ENCODE results near the gene SNRPD2. TPM values are rescaled to one million over a fixed set of nuclear protein-coding genes. Genes with fewer than 3 reads are reported as not detected.
A peak's percentile ranks its signal among the peaks of the same experiment; 100 is the strongest.

The SNRPD2 gene
- total RNA-seq, 3 donors from 2014 or later (not counting 1 experiment from before 2014, with no cell fraction given) = 212 to 252 (median 241) TPM

GRCh38 chr19:45650722-45651121 is 41.0 kb downstream of the SNRPD2 start:
- Histone ChIP-seq H3K4me3 (ENCODE audit: low read length) (no peak overlapping the region), H3K4me1 (ENCODE audit: control insufficient read depth, insufficient read depth, low read length) (peaks cover 8% of the 10 kb centered on the region), H3K9me3 (ENCODE audit: control insufficient read depth, insufficient read depth, low read length) (no peaks in the 10 kb centered on the region), H3K36me3 (ENCODE audit: control insufficient read depth, insufficient read depth, low read length) (no peaks in the 10 kb centered on the region), H3K27ac (ENCODE audit: low read length) (no peak overlapping the region), H3K27me3 (ENCODE audit: control insufficient read depth, insufficient read depth, low read length) (no peaks in the 10 kb centered on the region)
- 56% methylated on average over 3 of the region's 3 CpGs for WGBS (ENCODE audit: insufficient coverage)
- H3K4me1 Mint-ChIP-seq = peaks cover 9% of the 10 kb centered on the region in 2 donors
- no peak for DNase-seq
- no peak overlapping the region for H3K4me3 Mint-ChIP-seq
- intact Hi-C loops (cut with micrococcal nuclease) = no loop called here
- H3K27me3 Mint-ChIP-seq (ENCODE audit: low read depth in 2 of 2) = no peaks in the 10 kb centered on the region
- TF ChIP-seq CTCF (IDR thresholded peaks at IDR 0.05) = no peak
- no peaks in the 10 kb centered on the region for H3K9me3 Mint-ChIP-seq
- no peaks in the 10 kb centered on the region for H3K36me3 Mint-ChIP-seq
- ATAC-seq = no peak
- no peak overlapping the region for H3K27ac Mint-ChIP-seq

GRCh38 chr19:45646345-45646698 is 45.4 kb downstream of the SNRPD2 start:
- H3K9me3 Mint-ChIP-seq = peaks cover 0 to 2% of the 10 kb centered on the region in 2 donors
- Histone ChIP-seq H3K4me3 (ENCODE audit: low read length) (peak overlapping the region; percentile 29), H3K4me1 (ENCODE audit: control insufficient read depth, insufficient read depth, low read length) (peaks cover 42% of the 10 kb centered on the region), H3K27me3 (ENCODE audit: control insufficient read depth, insufficient read depth, low read length) (no peaks in the 10 kb centered on the region), H3K27ac (ENCODE audit: low read length) (peak overlapping the region; percentile 9), H3K9me3 (ENCODE audit: control insufficient read depth, insufficient read depth, low read length) (no peaks in the 10 kb centered on the region), H3K36me3 (ENCODE audit: control insufficient read depth, insufficient read depth, low read length) (no peaks in the 10 kb centered on the region)
- H3K27me3 Mint-ChIP-seq (ENCODE audit: low read depth in 2 of 2) = no peaks in the 10 kb centered on the region
- ATAC-seq = no peak
- peak overlapping the region; percentile 80 to 96 for H3K27ac Mint-ChIP-seq
- TF ChIP-seq CTCF (IDR thresholded peaks at IDR 0.05) = no peak
- peaks cover 28 to 45% of the 10 kb centered on the region in 2 donors for H3K4me1 Mint-ChIP-seq
- no peaks in the 10 kb centered on the region for H3K36me3 Mint-ChIP-seq
- peak overlapping the region; percentile 89 for H3K4me3 Mint-ChIP-seq
- 7% methylated on average over 9 of the region's 9 CpGs for WGBS (ENCODE audit: insufficient coverage)
- intact Hi-C loops (cut with micrococcal nuclease) = loop anchor here (10.0 kb wide), 2 partner anchors 192 to 242 kb away; partner anchors contain the start of genes POLR1G and PPP1R13L
- no peak for DNase-seq

GRCh38 chr19:45645631-45646344 is 46.0 kb downstream of the SNRPD2 start:
- H3K4me1 ChIP-seq (ENCODE audit: control insufficient read depth, insufficient read depth, low read length) = peaks cover 47% of the 10 kb centered on the region
- peak; percentile 74 to 90 for DNase-seq
- ATAC-seq = peak; percentile 45 to 58 (median 55)
- Mint-ChIP-seq H3K4me3 (peak overlapping the region; percentile 89), H3K9me3 (peaks cover 0 to 4% of the 10 kb centered on the region in 2 donors), H3K4me1 (peaks cover 33 to 51% of the 10 kb centered on the region in 2 donors), H3K27me3 (ENCODE audit: low read depth in 2 of 2) (no peaks in the 10 kb centered on the region), H3K27ac (peak overlapping the region; percentile 80 to 96), H3K36me3 (no peaks in the 10 kb centered on the region)
- no peak for TF ChIP-seq CTCF (IDR thresholded peaks at IDR 0.05)
- intact Hi-C loops (cut with micrococcal nuclease) = loop anchor here (10.0 kb wide), 2 partner anchors 191 to 241 kb away; partner anchors contain the start of genes POLR1G and PPP1R13L
- peak overlapping the region; percentile 29 for H3K4me3 ChIP-seq (ENCODE audit: low read length)
- H3K27ac ChIP-seq (ENCODE audit: low read length) = peak overlapping the region; percentile 9
- under 1% methylated on average over 20 of the region's 27 CpGs for WGBS (ENCODE audit: insufficient coverage)
- no peaks in the 10 kb centered on the region for H3K27me3 ChIP-seq (ENCODE audit: control insufficient read depth, insufficient read depth, low read length)
- H3K9me3 ChIP-seq (ENCODE audit: control insufficient read depth, insufficient read depth, low read length) = no peaks in the 10 kb centered on the region
- no peaks in the 10 kb centered on the region for H3K36me3 ChIP-seq (ENCODE audit: control insufficient read depth, insufficient read depth, low read length)
